HG02970 (cell line): ENCODE results near the gene GPRC5A.

Experiments used
- ATAC-seq: cut with Tn5 transposase; IDR thresholded peaks from one replicate; pipeline ENCODE4 v1.9.1; 2021; ENCODE audit warnings: mild to moderate bottlenecking, moderate library complexity, moderate number of reproducible peaks; ENCODE audit not compliant: unreplicated experiment, low FRiP score

GPRC5A gene

DNA sequence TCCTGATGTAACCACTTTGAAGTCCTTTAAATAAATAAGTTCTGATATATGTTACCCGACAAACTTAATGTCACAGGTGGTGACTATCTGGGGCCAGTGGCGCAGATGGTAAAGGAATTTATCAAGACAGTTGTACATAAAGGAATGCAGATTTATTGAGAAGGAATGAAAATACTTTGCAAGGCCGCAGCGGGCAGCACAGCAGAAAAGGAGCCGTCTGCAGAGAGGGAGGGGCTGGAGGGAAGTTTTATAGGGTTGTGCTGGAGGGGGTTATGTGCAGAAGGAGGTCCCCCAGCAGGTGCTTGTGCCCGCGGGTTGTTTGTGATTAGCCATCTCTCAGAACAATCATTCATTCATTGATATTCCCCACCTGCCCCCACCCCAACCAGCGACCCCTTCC, 43.2 kb downstream of the GPRC5A start:
- no peak for ATAC-seq

DNA sequence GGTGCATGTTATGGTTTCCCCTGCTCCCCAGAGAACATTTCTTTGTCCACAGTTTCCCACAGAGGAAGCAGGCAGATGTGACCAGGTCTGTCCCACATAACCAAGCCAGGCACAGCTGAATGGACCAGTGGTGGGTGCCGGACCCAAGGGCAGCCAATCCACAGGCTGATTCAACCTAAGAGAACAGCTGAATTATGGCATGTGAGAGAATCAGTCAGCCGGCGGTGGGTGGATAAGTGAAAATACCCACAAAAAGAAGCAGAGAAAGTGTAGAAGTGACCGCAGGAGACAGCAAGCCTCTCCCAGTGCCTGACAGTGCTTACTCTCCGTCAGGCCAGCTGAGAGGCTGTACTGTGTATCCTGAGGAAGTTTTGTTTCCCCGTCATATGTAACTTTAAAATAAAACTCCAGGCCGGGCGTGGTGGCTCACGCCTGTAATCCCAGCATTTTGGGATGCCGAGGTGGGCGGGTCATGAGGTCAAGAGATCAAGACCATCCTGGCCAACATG, 45.7 kb downstream of the GPRC5A start:
- ATAC-seq: no peak

DNA sequence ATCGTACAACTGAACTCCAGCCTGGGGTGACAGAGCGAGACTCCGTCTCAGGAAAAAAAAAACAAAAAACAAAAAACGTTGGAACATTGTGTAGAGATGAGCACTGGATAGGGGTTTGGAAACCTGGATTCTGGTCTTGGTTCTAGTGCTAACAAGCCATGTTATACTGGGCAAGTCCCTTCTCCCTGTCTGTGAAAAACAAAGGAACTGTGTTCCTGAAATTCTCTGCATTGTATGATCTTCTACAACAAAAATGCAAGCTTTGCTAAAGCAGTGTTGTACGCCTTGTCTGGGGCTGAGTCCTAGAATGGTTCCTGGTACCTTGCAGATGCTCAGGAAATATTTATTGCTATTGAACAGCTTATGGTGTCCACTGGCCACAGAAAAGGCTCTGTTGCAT, 47.2 kb downstream of the GPRC5A start:
- ATAC-seq: no peak

DNA sequence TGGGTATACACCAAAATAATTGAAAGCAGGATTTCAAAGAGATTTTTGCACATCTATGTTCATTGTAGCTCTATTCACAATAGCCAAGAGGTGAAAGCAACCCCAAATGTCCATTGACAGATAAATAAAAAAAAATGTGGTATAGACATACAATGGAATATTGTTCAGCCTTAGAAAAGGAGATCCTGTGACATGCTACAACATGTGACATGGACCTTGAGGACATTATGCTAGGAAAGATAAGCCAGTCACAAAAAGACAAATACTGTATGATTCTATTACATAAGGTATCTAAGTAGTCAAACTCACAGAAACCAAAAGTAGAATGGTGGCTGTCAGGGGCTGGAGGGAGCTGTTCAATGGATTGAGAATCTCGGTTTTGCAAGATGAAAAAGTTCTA, 48.5 kb downstream of the GPRC5A start:
- ATAC-seq: no peak

DNA sequence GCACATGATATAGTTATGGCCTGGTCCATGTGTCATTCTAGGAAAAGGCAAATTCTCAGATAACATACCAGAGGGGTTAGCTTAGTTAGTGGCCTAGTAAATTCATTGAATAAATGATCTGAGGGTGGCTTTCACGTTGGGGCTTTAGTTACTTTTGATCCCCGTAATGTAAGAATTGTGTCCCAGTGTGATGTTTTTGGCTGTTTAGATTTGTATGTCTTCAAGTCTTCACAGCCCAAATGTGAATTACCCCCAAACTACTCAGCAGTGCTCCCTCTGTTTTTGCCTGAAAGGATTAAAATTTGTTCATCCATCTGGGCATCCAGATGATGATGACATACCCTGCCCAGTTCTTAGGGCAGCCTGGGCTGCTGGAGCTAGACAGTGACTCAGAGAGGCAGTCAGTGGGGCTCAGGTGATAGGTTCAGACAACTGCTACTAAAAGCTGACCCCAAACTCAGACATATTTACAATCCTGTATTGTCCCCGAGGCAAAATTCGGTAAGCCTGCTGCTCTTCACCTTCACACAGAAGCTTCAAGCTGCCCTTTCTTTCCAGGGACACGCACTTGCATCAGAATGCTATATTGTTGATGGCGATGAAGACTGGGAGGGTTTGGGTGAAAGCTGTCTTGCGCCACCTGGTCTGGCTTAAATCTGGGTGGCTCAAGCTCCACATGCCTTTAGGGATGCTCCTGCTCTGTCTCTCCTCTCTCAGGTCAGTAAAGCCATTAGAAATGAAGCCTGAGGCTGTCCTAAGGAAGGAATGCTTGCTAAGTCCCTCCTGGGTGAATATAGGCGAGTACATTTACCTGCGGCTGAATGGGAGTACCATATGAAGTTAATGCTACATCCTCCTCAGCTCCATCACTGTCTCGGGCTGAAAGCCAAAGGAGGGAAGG, 50.3 kb downstream of the GPRC5A start:
- ATAC-seq: no peak

DNA sequence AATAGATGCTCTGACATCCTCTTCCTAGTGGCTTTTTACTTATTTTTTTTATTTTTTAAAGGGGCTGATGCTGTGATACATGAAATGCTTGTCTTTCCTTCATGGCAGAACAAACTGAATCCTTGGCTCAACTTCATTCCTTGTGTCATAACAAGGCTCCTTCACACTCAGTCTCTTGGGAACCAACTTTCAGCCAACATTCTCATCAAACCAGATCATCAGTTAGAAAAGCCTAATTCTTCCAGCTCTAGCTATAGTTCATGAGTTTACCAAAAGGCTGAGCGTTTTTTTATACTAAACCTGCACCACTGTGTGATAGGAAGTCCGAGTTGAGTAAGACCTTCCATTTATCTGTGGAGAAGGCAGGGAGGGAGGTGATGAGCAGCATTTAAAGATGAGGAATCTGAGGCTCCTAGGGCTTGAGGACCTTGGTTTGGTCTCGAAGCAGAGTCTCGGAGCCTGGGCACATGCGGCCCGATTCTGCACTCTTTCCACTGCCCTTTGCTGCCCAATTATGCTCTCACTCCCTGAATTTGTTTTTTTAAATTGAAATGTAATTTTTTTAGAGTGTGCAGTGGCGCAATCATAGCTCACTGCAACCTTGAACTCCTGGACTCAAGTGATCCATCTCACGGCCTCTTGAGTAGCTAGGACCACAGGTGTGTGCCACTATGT, 52.4 kb downstream of the GPRC5A start:
- no peak for ATAC-seq

DNA sequence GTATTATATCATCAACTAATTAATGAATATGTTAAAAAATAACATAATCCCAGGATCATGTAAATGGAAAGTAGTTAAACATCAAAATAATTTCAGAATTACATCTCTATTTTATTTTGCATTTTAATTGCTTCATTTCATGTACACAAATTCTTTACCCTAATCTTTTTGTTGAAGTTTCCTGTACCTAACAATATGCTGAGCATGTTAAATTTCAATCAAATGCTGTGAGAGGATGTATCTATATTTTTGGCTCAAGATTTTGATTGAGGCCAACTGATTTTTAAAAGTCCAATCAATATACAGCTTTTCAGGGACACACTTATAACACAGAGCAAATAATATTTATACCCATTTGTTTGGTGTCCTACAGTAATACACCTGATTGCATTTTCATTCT, 54.2 kb downstream of the GPRC5A start:
- no peak for ATAC-seq

DNA sequence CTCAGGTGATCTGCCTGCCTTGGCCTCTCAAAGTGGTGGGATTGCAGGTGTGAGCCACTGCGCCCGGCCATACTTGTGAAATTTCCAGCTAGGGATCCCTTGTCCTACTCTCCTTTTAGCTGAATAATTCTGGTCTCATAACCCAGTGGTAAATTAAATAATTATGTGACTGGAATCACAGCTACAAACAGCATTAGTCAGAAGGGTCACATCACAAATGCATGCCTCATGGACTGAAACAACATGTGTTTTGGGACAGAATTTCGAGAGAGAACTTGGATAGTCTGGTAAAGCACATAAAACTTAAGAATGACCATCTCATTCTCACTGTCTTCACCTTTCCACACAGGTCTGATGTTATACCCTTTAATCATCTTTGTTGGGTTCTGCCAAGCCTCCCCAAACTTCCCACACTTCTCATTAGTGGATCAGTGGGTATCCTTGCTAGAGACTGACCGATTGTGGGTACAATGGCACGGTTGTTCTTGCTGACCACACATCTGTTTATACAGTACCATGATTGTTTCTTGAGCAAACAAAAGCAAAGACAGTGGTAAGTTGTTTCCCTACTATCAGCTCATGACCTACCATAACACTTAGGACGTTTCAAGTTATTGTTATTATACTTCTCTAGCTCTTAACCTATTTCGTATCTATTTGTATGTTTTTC, 55.5 kb downstream of the GPRC5A start:
- ATAC-seq: no peak

DNA sequence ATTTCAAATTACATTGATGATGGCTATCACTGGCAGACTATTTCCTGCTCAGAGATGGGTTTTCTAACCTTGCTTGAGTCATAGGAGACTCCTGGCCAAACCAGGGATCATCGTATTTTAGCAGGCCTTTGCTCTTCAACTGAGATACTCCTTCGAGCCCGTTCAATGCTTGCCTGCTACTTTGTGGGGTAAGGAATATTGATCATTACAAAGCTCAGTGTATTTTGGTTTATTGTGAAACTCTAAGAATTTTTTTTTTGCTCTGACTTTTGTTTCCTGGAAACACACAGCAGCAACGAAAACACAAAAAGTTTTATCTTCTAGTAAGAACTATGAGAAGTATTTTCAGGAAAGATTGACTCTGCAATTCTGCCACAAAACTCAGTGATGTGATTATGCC, 56.5 kb downstream of the GPRC5A start:
- ATAC-seq: no peak

DNA sequence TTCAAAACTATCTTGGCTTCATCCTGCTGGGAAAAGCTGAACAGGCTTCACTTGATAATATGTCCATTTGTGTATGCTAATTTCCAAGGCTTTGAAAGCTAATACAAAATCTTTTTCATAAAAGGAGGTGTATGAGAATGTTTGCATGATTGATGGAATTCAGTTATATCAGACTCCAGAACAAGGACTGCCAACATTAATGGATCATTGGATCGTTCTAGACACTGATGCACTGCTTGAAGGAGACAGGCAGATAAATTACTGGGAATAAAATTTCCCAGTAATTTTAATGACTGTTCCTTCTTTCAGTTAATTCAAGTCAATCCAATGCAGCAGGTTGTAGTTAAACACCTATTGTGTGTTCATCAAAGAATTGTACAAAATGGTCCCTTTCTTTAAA, 60.1 kb downstream of the GPRC5A start:
- ATAC-seq: no peak

DNA sequence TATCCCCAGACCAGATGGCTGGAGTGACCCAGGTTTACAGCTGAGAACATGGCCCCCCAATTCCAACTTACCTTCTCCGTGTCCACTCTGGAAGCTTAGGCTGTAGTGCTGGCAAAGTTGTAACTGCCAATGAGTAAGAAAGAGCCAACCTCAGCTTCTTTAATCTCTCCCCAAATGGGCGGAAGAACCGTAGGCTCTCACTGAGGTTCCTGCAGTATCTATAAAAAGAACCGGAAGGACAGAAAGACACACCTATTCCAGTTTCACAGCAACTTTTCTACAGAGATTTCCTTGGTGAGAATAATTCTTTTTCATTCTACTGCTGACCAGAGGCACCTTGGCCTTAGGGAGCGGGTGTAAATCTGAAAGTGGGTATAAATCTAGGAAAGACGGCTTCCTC, 60.7 kb downstream of the GPRC5A start, which contains the start of gene GPRC5D:
Gene GPRC5D (minus strand): TSS at position 135 of the 400 bp plus-strand sequence. CDS start 1,786 bp downstream, outside the sequence.
- no peak for ATAC-seq

DNA sequence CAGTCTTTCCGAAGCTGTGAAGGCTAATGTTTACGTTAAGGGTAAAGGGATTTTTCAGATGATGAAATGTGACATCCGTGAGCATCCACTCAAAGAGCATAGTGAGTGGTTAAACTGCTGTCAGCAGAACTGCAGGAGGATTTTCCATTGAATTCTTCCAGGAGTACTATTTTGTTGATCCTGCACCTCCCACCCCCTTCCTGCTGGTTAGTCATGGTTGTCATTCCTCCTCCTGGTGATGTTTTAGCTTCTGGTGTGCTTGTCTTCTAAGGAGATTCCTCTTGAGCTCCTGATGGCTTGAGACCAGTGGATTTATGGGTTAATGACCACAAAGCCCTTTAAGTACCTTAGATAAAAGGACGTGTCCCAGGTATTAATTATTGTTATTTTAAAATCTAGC, 63.0 kb downstream of the GPRC5A start:
- no peak for ATAC-seq

DNA sequence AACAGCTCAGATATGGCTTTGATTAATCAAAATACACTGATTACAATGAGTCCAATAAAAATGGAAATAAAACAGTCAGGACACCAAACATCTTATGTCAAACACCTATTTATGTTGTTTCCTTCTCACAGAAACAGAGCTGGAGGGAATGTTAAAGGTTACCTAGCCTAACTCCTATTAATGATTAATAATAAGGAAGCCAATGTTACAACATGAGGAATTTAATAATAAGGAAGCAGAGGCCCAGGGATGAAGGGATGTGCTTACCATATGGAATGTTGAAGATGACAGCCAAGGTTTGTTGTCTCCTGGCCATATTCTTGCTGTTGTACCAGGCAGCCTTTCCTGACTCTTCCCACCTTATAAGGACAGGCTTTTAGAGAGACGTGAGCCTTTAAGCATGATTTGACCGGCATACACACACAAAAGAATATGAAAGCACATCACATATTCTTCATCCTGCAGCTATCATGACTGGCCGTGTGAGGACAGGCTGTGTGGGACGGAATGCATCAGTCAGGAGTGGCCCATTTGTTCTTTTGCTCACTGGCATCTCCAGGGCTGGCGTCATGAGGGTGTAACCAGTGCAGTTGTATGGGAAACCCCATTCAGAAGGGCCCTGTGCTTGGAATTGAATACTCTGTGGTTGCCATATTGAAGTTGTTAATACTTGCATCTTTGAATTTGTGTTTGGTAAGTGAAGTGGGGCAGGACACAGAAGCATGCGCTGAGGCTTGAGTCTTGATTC, 63.7 kb downstream of the GPRC5A start:
- no peak for ATAC-seq

DNA sequence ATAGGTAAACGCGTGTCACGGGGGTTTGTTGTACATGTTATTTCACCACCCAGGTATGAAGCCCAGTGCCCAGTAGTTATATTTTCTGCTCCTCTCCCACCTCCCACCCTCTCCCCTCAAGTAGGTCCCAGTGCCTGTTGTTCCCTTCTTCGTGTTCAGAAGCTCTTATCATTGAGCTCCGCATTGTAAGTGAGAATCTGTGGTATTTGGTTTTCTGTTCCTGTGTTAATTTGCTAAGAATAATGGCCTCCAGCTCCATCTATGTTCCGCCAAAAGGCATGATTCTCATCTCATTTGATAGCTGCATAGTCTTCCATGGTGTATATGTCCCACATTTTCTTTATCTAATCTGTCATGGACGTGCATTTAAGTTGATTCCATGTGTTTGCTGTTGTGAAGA, 67.5 kb downstream of the GPRC5A start:
- ATAC-seq: no peak

DNA sequence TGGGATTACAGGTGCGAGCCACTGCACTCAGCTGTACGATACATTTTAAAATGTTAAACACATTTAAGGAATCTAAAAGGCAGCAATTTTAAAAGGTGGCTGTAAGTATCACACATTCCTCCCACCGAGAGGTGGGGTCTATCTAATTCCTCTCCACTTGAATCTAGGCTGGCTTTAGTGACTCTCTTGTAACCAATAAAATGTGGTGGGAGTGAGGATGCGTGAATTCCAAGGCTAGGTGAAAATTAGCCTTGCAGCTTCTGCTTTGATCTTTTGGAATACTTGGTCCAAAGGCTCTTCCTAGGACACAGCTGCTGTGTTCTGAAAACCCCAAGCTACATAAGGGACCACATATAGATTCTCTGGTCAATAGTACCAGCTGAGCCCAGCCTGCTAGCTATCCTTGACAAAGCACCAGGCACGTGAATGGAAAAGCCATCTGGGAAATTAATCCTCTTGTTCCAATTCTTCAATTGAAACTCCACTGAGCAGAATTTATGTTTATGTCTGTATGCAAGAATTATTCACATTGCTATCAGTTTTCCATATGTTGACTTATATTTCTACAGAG, 69.4 kb downstream of the GPRC5A start:
- no peak for ATAC-seq

DNA sequence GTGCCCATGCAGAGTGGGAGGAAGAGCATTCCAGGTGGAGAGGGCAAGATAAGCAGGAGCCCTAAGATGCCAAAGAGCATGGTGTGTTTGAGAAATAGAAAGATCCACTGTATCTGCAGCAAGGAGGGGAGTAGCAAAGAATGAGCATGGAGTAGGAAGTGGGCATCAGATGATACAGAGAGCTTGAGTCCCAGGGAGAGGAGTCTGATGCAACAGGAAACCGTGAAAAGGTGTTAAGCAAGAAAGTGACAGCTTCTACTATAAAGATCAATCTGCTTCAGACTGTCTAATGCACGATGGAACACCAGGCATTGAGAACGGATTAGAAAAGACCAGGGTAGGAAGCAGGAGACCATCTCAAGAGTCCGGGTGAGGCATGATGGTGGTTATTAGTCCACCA, 72.9 kb downstream of the GPRC5A start:
- no peak for ATAC-seq

DNA sequence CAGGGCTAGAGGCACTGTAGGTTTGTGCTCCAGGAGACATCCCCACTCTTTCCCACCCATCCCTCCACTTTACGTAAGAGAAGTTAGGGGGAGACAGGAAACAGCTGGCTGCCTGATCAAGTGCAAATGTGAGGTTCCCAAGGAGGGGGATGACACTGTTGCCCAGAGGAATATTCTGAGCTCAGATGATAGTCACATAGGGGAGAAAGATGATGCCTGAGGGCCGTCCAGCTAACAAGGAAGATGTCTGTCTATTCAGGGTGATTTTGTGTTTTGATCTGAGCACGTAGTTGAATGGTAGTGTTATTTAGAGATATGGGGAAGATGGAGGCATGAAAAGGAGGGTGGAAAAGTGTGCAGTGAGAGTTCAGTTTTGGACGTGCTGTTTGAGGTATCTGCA, 74.5 kb downstream of the GPRC5A start:
- ATAC-seq: no peak
